Measurements from ENCODE around the gene UBA7. TPM values are rescaled to one million over a fixed set of nuclear protein-coding genes. Genes with fewer than 3 reads are reported as not detected.

The UBA7 gene
- total and polyA plus RNA-seq, 2 of the 8 experiments (the other 6 are each of a cell fraction or from before 2014, with no cell fraction given): 0.34 to 0.65 TPM

GRCh38 chr3:49791571-49791970, 22.2 kb downstream of the UBA7 start (continued):
- TF ChIP-seq MAX (IDR thresholded peaks at IDR 0.05) (no peak), CBX8 (IDR thresholded peaks at IDR 0.05; ENCODE audit: borderline replicate concordance, low read depth, low read length) (no peak), SP2 (IDR thresholded peaks at IDR 0.05; ENCODE audit: low read length) (no peak), ASH2L (IDR thresholded peaks at IDR 0.05; ENCODE audit: low read length) (no peak), POLR2AphosphoS5 (IDR thresholded peaks at IDR 0.05; ENCODE audit: low read depth, low read length) (no peak), RAD21 (IDR thresholded peaks at IDR 0.05 in 1 of 2, conservative IDR thresholded peaks at IDR 0.05 in 1 of 2; ENCODE audit: low read depth in 2 of 2, low read length in 2 of 2) (no peak), HDAC2 (IDR thresholded peaks at IDR 0.05; ENCODE audit: borderline replicate concordance in 1 of 2, low read depth in 2 of 2, low read length in 2 of 2) (no peak)
- TF ChIP-seq, protein P1, sequence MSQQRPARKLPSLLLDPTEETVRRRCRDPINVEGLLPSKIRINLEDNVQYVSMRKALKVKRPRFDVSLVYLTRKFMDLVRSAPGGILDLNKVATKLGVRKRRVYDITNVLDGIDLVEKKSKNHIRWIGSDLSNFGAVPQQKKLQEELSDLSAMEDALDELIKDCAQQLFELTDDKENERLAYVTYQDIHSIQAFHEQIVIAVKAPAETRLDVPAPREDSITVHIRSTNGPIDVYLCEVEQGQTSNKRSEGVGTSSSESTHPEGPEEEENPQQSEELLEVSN (IDR thresholded peaks at IDR 0.05): no peak
